PC-9 (cell line): Measurements from ENCODE around the gene TSPYL6. TPM values are rescaled to one million over a fixed set of nuclear protein-coding genes. Genes with fewer than 3 reads are reported as not detected.

Experiments used
- BruUV-seq: library from RNA; stranded (reverse); fragments of 400-500 nt; replicated peaks from 2 replicates; lab custom pipeline; 2021; lab: Mats Ljungman, UMichigan
- CTCF ChIA-PET: fragments of 300-600 bp; sonication (Branson Sonifier 250); formaldehyde crosslinking; loops from one replicate; lab custom pipeline; 2022; ENCODE audit warnings: antibody characterized with exemption; lab: Charles Lee
- POLR2A ChIA-PET: fragments of 300-600 bp; sonication (Branson Sonifier 250); formaldehyde crosslinking; loops from one replicate; lab custom pipeline; 2022; ENCODE audit warnings: antibody characterized with exemption; ENCODE audit not compliant: unreplicated experiment; lab: Charles Lee
- DNase-seq, 2 experiments: peaks; one replicate each; pipeline versions ENCODE4 v3.0.0 to v3.0.0-alpha.2; 2015 to 2022; ENCODE audit warnings: mixed read lengths in 1 of 2
- H2AFZ ChIP-seq: fragments of 200-600 bp; sonication (generic); 2 replicates; pipeline ENCODE4 v1.8.1; 2017; ENCODE audit warnings: antibody characterized with exemption
- H3F3A ChIP-seq: fragments of 200-600 bp; sonication (generic); 2 replicates; pipeline ENCODE4 v1.8.1; 2017; ENCODE audit warnings: antibody characterized with exemption, mild to moderate bottlenecking, low read depth; ENCODE audit not compliant: insufficient read depth
- H3K27ac ChIP-seq: fragments of 200-600 bp; sonication (generic); 2 replicates; pipeline ENCODE4 v1.6.1; 2016; ENCODE audit warnings: mixed run types
- H3K27me3 ChIP-seq: fragments of 200-600 bp; sonication (generic); 2 replicates; pipeline ENCODE4 v1.6.1; 2016; ENCODE audit warnings: low read depth, mixed run types; ENCODE audit not compliant: insufficient read depth
- H3K36me3 ChIP-seq: fragments of 200-600 bp; sonication (generic); 2 replicates; pipeline ENCODE4 v1.6.1; 2016; ENCODE audit warnings: low read depth, mixed run types
- H3K4me1 ChIP-seq: fragments of 200-600 bp; sonication (generic); replicated peaks from 2 replicates; pipeline ENCODE4 v1.6.1; 2016; ENCODE audit warnings: mixed run types; ENCODE audit not compliant: insufficient read depth
- H3K4me2 ChIP-seq: fragments of 200-600 bp; sonication (generic); 2 replicates; pipeline ENCODE4 v1.6.1; 2017; ENCODE audit warnings: mixed run types
- H3K4me3 ChIP-seq: fragments of 200-600 bp; sonication (generic); 2 replicates; pipeline ENCODE4 v1.6.1; 2016; ENCODE audit warnings: mixed run types
- H3K79me2 ChIP-seq: fragments of 200-600 bp; sonication (generic); 2 replicates; pipeline ENCODE4 v1.6.1; 2017; ENCODE audit warnings: low read depth, mixed run types
- H3K9me2 ChIP-seq: fragments of 200-600 bp; sonication (generic); 2 replicates; pipeline ENCODE4 v1.8.1; 2017; ENCODE audit warnings: mild to moderate bottlenecking; ENCODE audit not compliant: insufficient read depth
- H3K9me3 ChIP-seq: fragments of 200-600 bp; sonication (generic); 2 replicates; pipeline ENCODE4 v1.8.1; 2016; ENCODE audit warnings: low read depth; ENCODE audit not compliant: insufficient read depth
- H4K20me1 ChIP-seq: fragments of 200-600 bp; sonication (generic); 2 replicates; pipeline ENCODE4 v1.8.1; 2017; ENCODE audit not compliant: insufficient read depth
- EZH2 ChIP-seq: fragments of 200-600 bp; sonication (generic); IDR thresholded peaks from 2 replicates; pipeline ENCODE4 v1.8.0; 2017; ENCODE audit warnings: antibody characterized with exemption, low read depth
- intact Hi-C: fragments of 100-400 bp; cut with micrococcal nuclease; formaldehyde crosslinking; loops from one replicate; pipeline ENCODE4 v1.10.0; 2022; ENCODE audit not compliant: unreplicated experiment
- total RNA-seq: library from RNA; stranded (reverse); gene quantifications from 2 replicates; pipeline ENCODE4 v1.2.3, GENCODE V29; 2021
- TF ChIP-seq, protein P1 (sequence below): fragments of 200-600 bp; sonication (generic); conservative IDR thresholded peaks from 2 replicates; pipeline ENCODE4 v1.6.1; 2017; ENCODE audit warnings: mixed run types, antibody characterized with exemption, mild to moderate bottlenecking, moderate library complexity

Gene TSPYL6
- total RNA-seq, 1 experiment from 2014 or later, result not detected

- CTCF ChIA-PET, result no interaction called here
- H2AFZ ChIP-seq, result no peak overlapping the region
- no peaks in the 10 kb centered on the region for H3K27me3 ChIP-seq
- no peak overlapping the region for H3K27ac ChIP-seq
- no peaks in the 10 kb centered on the region for H4K20me1 ChIP-seq
- H3K4me2 ChIP-seq, result no peak overlapping the region
- no TSS peak for BruUV-seq
- 0 out of 2 replicates have a peak, but pooled peaks cover 3% of the 10 kb centered on the region for H3K9me3 ChIP-seq
- intact Hi-C loops, result no loop called here
- TF ChIP-seq EZH2, result no peak
- TF ChIP-seq, protein P1, sequence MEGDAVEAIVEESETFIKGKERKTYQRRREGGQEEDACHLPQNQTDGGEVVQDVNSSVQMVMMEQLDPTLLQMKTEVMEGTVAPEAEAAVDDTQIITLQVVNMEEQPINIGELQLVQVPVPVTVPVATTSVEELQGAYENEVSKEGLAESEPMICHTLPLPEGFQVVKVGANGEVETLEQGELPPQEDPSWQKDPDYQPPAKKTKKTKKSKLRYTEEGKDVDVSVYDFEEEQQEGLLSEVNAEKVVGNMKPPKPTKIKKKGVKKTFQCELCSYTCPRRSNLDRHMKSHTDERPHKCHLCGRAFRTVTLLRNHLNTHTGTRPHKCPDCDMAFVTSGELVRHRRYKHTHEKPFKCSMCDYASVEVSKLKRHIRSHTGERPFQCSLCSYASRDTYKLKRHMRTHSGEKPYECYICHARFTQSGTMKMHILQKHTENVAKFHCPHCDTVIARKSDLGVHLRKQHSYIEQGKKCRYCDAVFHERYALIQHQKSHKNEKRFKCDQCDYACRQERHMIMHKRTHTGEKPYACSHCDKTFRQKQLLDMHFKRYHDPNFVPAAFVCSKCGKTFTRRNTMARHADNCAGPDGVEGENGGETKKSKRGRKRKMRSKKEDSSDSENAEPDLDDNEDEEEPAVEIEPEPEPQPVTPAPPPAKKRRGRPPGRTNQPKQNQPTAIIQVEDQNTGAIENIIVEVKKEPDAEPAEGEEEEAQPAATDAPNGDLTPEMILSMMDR, result peak; percentile 37; the same call in 1 of the 2 replicates
- no peaks in the 10 kb centered on the region for H3K79me2 ChIP-seq
- no peak for DNase-seq
- H3K4me3 ChIP-seq, result no peak overlapping the region
- POLR2A ChIA-PET, result no interaction called here
- H3K9me2 ChIP-seq, result peaks cover 6% of the 10 kb centered on the region; the same call in 1 of the 2 replicates
- H3F3A ChIP-seq, result no peaks in the 10 kb centered on the region
- no peaks in the 10 kb centered on the region for H3K36me3 ChIP-seq
- peaks cover 11% of the 10 kb centered on the region; the same call in 1 of the 2 replicates for H3K4me1 ChIP-seq
Observed at GRCh38 chr2:54279385-54279784, 23.4 kb upstream of the TSPYL6 start.

- Histone ChIP-seq H3K27ac (peak overlapping the region; percentile 46; the same call in 1 of the 2 replicates), H3K9me2 (peaks cover 6% of the 10 kb centered on the region; the same call in 1 of the 2 replicates), H3K79me2 (no peaks in the 10 kb centered on the region), H3K36me3 (no peaks in the 10 kb centered on the region), H2AFZ (peak overlapping the region; percentile 73; the same call in 1 of the 2 replicates), H3K9me3 (0 out of 2 replicates have a peak, but pooled peaks cover 9% of the 10 kb centered on the region), H4K20me1 (no peaks in the 10 kb centered on the region), H3K4me3 (no peak overlapping the region), H3K27me3 (no peaks in the 10 kb centered on the region), H3K4me1 (peaks cover 11% of the 10 kb centered on the region; the same call in 1 of the 2 replicates), H3F3A (no peaks in the 10 kb centered on the region), H3K4me2 (no peak overlapping the region)
- DNase-seq, result no peak
- TF ChIP-seq, protein P1, result no peak
- TF ChIP-seq EZH2, result no peak
- POLR2A ChIA-PET, result no interaction called here
- CTCF ChIA-PET, result no interaction called here
- BruUV-seq, result no TSS peak
- intact Hi-C loops, result no loop called here
Observed at GRCh38 chr2:54275541-54275940, 19.5 kb upstream of the TSPYL6 start.

DNA sequence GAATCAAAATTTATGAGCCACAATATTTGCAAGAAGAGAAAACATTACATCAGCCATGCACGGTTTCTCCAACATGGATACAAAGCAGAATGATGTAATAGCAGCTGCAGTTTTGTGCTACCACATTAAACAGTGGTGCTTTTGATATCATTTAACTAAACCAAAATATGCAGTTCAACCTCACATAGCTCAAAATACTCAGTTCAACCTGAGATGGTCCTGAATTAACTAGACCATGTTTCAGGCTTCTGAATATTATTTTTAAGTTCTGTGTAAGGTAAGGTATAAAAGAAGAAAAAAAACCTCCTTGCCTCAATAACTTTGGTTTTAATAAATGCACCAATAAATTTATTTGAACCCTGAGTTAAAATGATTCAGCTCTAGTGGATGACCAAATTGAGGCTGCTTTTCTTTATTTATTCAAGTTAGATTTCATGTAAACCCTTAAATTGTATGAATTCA is 18.8 kb upstream of the TSPYL6 start:
- POLR2A ChIA-PET, result no interaction called here

More for the DNA sequence above, 18.8 kb upstream of the TSPYL6 start:
- no peaks in the 10 kb centered on the region for H4K20me1 ChIP-seq
- no peaks in the 10 kb centered on the region for H3K36me3 ChIP-seq
- DNase-seq, result no peak
- H3K27ac ChIP-seq, result peak overlapping the region; percentile 46
- no peaks in the 10 kb centered on the region for H3K79me2 ChIP-seq
- H3K9me2 ChIP-seq, result 0 out of 2 replicates have a peak, but pooled peaks cover under 1% of the 10 kb centered on the region
- H3K9me3 ChIP-seq, result 0 out of 2 replicates have a peak, but pooled peaks cover 9% of the 10 kb centered on the region
- no peak for TF ChIP-seq EZH2
- TF ChIP-seq, protein P1, result no peak
- 0 out of 2 replicates have a peak overlapping the region, but pooled peaks have one; percentile 1 for H3K4me2 ChIP-seq
- peaks cover 11% of the 10 kb centered on the region; the same call in 1 of the 2 replicates for H3K4me1 ChIP-seq
- BruUV-seq, result no TSS peak
- H2AFZ ChIP-seq, result peak overlapping the region; percentile 73
- no peaks in the 10 kb centered on the region for H3F3A ChIP-seq
- no peak overlapping the region for H3K4me3 ChIP-seq
- intact Hi-C loops, result no loop called here
- H3K27me3 ChIP-seq, result no peaks in the 10 kb centered on the region
- CTCF ChIA-PET, result no interaction called here
